MV-4-11 (cell line): ENCODE measurements around the gene EEPD1.
"Not testable (repeated sequence)": the region's sequence is repeated elsewhere in the genome, so short reads cannot be mapped to it uniquely, and the experiment has no call there.

Experiments used
- DNase-seq: peaks from one replicate; lab custom pipeline; 2025; lab: John Stamatoyannopoulos, UW

EEPD1 gene

DNA sequence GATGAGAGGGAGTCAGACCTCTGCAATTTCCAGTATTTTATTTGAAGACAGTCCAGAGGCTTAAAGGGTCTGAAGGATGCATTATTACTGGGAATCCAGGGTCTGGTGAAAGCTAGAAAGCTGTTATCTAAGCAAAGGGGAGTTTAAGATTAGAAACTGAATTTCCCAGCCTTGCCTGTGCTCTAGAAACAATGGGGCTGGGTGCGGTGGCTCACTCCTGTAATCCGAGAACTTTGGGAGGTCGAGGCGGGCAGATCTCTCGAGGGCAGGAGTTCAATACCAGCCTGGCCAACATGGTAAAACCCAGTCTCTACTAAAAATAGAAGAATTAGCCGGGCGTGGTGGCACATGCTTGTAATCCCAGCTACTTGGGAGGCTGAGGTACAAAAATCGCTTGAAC is 165.1 kb downstream of the EEPD1 start:
- no peak for DNase-seq

DNA sequence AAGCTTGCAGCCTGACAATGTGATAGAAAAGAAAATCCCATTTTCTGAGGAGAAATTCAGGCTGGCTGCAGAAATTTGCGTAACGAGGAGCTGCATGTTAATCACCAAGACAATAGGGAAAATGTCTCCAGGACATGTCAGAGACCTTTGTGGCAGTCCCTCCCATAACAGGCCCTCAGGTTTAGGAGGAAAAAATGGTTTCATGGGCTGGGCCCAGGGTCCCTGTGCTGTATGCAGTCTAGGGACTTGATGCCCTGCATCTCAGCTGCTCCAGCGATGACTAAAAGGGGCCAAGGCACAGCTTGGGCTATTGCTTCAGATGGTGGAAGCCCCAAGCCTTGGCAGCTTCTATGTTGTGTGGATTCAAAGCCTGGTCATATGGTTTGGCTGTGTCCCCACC is 168.2 kb downstream of the EEPD1 start:
- not testable (repeated sequence) for DNase-seq

DNA sequence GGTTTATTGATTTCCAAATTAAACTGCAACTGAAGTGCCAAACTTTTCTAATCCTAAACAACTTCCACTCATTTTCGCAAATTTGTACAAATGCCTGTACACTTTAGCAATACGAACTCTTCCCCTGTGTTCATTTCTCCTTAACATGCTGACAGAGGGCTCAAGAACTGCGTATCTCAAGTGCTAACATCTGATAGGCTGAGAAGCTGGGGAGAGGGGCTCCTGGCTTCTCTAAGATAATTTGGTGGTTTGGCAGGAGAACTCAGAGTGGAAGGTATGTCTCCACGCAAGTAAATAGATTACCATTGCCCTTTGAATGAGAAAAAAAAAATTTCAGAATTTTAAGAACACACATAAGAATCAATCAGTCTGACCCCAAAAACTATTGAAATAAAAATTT is 183.3 kb downstream of the EEPD1 start:
- DNase-seq = no peak

DNA sequence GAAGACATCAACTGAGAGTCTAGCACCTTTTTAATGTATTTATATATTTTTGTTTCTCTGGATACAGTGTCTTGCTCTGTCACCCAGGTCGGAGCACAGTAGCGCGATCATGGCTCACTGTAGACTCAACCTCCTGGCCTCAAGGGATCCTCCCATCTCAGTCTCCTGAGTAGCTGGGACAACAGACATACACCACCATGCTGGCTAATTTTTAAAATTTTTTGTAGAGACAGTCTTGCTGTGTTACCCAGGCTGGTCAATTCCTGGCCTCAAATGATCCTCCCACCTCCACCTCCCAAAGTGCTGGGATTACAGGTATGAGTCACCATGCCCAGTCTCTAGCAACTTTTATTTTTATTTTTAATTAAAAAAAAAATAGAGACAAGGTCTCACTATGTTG is 185.2 kb downstream of the EEPD1 start:
- no peak for DNase-seq

DNA sequence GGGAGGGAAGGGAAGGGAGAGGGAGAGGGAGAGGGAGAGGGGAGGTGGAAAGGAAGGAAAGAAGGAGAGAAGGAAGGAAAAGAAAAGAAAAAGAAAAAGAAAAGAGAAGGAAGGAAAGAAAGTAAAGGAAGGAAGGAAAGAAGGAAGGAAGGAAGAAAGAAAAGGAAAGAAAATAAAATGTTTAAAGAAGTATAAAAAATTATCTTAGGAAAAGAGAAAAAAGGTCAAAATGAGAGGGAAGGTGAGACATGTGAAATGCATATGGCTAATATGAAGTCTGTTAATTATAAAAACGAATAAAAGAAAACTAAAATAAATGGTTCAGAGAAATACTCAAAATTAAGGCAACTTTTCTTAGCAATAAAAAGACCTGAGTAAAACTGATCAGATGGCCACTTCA is 190.5 kb downstream of the EEPD1 start:
- no peak for DNase-seq

DNA sequence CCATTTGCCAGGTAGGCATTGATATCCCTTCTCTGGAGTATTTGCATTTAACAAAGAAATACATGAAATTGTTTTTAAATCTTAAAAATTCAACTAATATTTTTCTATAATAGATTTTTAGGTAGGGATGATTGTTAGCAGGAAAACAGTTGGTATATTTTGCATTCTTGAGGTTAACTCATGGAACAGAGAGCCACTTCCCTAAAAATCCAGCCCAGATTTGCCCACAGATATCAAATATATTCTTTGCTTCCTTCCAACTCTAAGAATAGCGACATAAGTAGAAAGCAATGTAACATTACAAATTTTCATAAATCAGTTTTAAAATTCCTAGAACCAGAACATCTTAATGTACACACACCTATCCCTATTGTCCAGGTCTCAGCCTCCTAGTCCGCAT is 191.6 kb downstream of the EEPD1 start:
- DNase-seq = peak; percentile 42

DNA sequence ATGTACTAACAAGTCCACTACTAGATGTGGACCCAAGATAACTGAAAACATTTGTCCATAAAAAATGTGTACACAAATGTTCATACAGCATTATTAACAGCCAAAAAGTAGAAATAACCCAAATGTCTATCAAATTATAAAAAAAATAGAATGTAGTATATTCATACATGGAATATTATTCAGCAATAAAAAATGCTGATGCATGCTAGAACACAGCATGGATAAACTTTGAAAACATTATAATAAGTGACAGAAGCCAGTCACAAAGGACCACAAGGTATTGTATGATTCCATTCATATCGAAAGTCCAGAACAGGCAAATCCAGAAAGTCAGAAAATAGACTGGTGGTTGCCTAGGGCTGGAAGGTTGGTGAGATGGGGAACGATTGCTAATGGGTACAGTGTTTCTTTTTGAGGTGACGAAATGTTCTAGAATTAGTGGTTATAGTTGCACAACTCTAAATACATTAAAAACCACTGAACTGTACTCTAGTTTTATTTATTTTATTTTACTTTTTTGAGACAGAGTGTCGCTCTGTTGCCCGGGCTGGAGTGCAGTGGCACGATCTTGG is 193.3 kb downstream of the EEPD1 start:
- DNase-seq = peak; percentile 85

DNA sequence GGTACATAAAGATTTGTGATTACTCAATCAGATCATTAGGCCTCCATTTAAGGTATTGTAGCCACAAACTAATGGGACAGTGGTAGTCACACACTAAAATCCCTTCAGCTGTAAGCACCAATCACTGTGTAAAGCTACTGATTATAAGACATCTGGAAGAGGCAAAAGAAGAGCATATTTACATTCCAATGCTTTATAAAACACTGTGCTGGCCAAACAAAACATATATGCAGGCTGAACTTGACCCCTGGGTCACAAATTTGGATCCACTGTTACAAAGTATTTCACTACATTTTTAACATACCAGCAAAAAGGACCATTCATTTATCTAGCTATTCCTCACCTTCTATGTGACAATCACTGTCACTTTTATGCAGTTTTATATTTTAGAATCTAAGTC is 195.2 kb downstream of the EEPD1 start:
- DNase-seq = no peak

DNA sequence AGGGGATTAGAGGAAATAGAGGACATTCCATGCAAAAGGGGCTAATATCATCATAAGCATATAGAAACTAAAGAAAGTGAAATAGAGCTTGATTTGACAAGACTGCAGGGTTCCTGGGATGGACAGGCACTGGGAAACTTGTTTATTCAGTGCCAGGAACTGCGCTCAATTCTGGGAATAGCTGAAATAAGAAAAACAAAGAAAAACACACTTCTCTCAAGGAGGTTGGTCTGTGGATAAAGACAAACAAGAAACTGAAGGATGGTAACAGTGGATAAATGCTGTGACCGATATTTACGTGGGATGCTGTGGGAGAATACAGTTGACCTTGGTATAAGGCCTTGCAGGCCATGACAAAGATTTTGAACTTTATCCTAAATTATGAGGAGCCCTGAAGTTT is 195.7 kb downstream of the EEPD1 start:
- no peak for DNase-seq

DNA sequence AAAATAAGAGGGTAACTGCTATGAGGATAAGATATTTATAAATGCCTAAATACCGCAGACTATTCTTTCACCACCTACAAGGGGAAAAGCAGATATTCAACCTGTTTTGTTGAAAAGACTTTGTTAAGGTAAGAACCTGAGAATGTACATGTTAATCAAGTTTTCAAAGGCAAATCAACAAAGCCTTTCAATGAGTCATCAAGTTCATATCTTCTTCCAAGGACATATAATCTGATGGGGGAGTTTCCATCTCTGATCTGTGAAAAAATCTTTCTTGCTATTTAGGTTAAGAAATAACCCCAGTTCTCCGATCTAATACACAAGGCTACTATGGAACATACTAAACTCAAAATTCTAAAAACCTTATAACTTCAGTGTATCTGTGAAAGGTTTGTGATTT is 196.6 kb downstream of the EEPD1 start:
- no peak for DNase-seq
